GM12892 (cell line): ENCODE measurements around the gene ZFYVE21.

Experiments used
- POLR2A ChIP-seq: IDR thresholded peaks from 2 replicates; pipeline ENCODE4 v1.6.1; 2011; ENCODE audit warnings: low read depth, low read length, control low read depth
- POLR2AphosphoS5 ChIP-seq: IDR thresholded peaks from 2 replicates; pipeline ENCODE4 v1.6.1; 2011; ENCODE audit warnings: low read depth, low read length, control low read depth

- TF ChIP-seq POLR2A (no peak), POLR2AphosphoS5 (no peak)
Observed at GRCh38 chr14:103729496-103730448, 14.2 kb downstream of the ZFYVE21 start.
